Measurements from ENCODE around the gene USPL1.

Gene USPL1

GRCh38 chr13:30665638-30666037 lies 47.9 kb downstream of the USPL1 start:
- in situ Hi-C loops (cut with HindIII; ENCODE audit: low pct_ligation_motif_present, low sequenced_read_pairs): no loop called here
- Histone ChIP-seq H3K27me3 (replicated peaks) (no peaks in the 10 kb centered on the region), H3K27ac (no peak overlapping the region), H3K36me3 (replicated peaks) (no peaks in the 10 kb centered on the region), H3K4me3 (ENCODE audit: low read depth, low read length) (no peak overlapping the region)
- DNase-seq: no peak
- no peak for TF ChIP-seq CTCF (IDR thresholded peaks at IDR 0.05; ENCODE audit: low read depth, low read length, missing control alignments)

GRCh38 chr13:30666113-30666512 lies 48.4 kb downstream of the USPL1 start:
- H3K4me3 ChIP-seq (ENCODE audit: low read depth, low read length): no peak overlapping the region
- no peak overlapping the region for H3K27ac ChIP-seq
- no peak for DNase-seq
- no peaks in the 10 kb centered on the region for H3K36me3 ChIP-seq (replicated peaks)
- in situ Hi-C loops (cut with HindIII; ENCODE audit: low pct_ligation_motif_present, low sequenced_read_pairs): no loop called here
- no peaks in the 10 kb centered on the region for H3K27me3 ChIP-seq (replicated peaks)
- TF ChIP-seq CTCF (IDR thresholded peaks at IDR 0.05; ENCODE audit: low read depth, low read length, missing control alignments): no peak

GRCh38 chr13:30667014-30667413 lies 49.3 kb downstream of the USPL1 start:
- no peak for DNase-seq
- in situ Hi-C loops (cut with HindIII; ENCODE audit: low pct_ligation_motif_present, low sequenced_read_pairs): no loop called here
- H3K27me3 ChIP-seq (replicated peaks): no peaks in the 10 kb centered on the region
- no peak overlapping the region for H3K27ac ChIP-seq
- no peak overlapping the region for H3K4me3 ChIP-seq (ENCODE audit: low read depth, low read length)
- H3K36me3 ChIP-seq (replicated peaks): no peaks in the 10 kb centered on the region
- TF ChIP-seq CTCF (IDR thresholded peaks at IDR 0.05; ENCODE audit: low read depth, low read length, missing control alignments): no peak

GRCh38 chr13:30668312-30668711 lies 50.6 kb downstream of the USPL1 start:
- DNase-seq: no peak
- no peak overlapping the region for H3K4me3 ChIP-seq (ENCODE audit: low read depth, low read length)
- H3K36me3 ChIP-seq (replicated peaks): no peaks in the 10 kb centered on the region
- in situ Hi-C loops (cut with HindIII; ENCODE audit: low pct_ligation_motif_present, low sequenced_read_pairs): no loop called here
- H3K27ac ChIP-seq: no peak overlapping the region
- H3K27me3 ChIP-seq (replicated peaks): no peaks in the 10 kb centered on the region
- TF ChIP-seq CTCF (IDR thresholded peaks at IDR 0.05; ENCODE audit: low read depth, low read length, missing control alignments): no peak

GRCh38 chr13:30671271-30671815 lies 53.6 kb downstream of the USPL1 start:
- no peak for TF ChIP-seq CTCF (IDR thresholded peaks at IDR 0.05; ENCODE audit: low read depth, low read length, missing control alignments)
- H3K27me3 ChIP-seq (replicated peaks): no peaks in the 10 kb centered on the region
- no peak overlapping the region for H3K4me3 ChIP-seq (ENCODE audit: low read depth, low read length)
- no peaks in the 10 kb centered on the region for H3K36me3 ChIP-seq (replicated peaks)
- no peak for DNase-seq
- in situ Hi-C loops (cut with HindIII; ENCODE audit: low pct_ligation_motif_present, low sequenced_read_pairs): no loop called here
- H3K27ac ChIP-seq: no peak overlapping the region

All from brain microvascular endothelial cell (primary cell).